Aorta (tissue), 5 donors: ENCODE measurements around the gene IST1. TPM values are rescaled to one million over a fixed set of nuclear protein-coding genes. Genes with fewer than 3 reads are reported as not detected.

Experiments used
- ATAC-seq: fragments of 200-7000 bp; cut with Tn5 transposase; one replicate; pipeline ENCODE4 v1.9.1; 2022; ENCODE audit warnings: moderate library complexity; ENCODE audit not compliant: low FRiP score
- DNase-seq, 2 donors: peaks; one replicate each; pipeline ENCODE4 v3.0.0-alpha.2; 2020
- H3K27ac ChIP-seq, 2 donors: one replicate each; pipeline ENCODE4 v1.5.1; 2013; ENCODE audit warnings: low read length in 2 of 2, mild to moderate bottlenecking in 2 of 2, moderate library complexity in 2 of 2, control low read depth in 1 of 2, inconsistent platforms in 1 of 2, low read depth in 1 of 2
- H3K27me3 ChIP-seq, 2 donors: one replicate each; pipeline ENCODE4 v1.6.1; 2013; ENCODE audit warnings: control low read depth in 1 of 2, low read length in 1 of 2, mild to moderate bottlenecking in 1 of 2, moderate library complexity in 1 of 2; ENCODE audit not compliant: insufficient read depth in 2 of 2, control insufficient read depth in 1 of 2
- H3K36me3 ChIP-seq, 2 donors: one replicate each; pipeline ENCODE4 v1.6.1; 2013; ENCODE audit warnings: control low read depth in 1 of 2, low read length in 1 of 2, mild to moderate bottlenecking in 1 of 2; ENCODE audit not compliant: insufficient read depth in 2 of 2, control insufficient read depth in 1 of 2
- H3K4me1 ChIP-seq, 2 donors: one replicate each; pipeline ENCODE4 v1.6.1; 2013; ENCODE audit warnings: low read length in 2 of 2, control low read depth in 1 of 2, mild to moderate bottlenecking in 1 of 2, moderate library complexity in 1 of 2; ENCODE audit not compliant: insufficient read depth in 2 of 2, control insufficient read depth in 1 of 2
- H3K4me3 ChIP-seq, 2 donors: one replicate each; pipeline ENCODE4 v1.5.1; 2013; ENCODE audit warnings: low read length in 2 of 2, control low read depth in 1 of 2, mild to moderate bottlenecking in 1 of 2
- H3K9me3 ChIP-seq: one replicate; pipeline ENCODE4 v1.6.1; 2013; ENCODE audit warnings: mild to moderate bottlenecking, low read length; ENCODE audit not compliant: control insufficient read depth
- WGBS, 2 donors: extraction: QIAGEN DNeasy Blood & Tissue Kit; methylation state at CpG; one replicate each; pipeline ENCODE4 v1.1.7; 2013; 5-methylcytosine and 5-hydroxymethylcytosine counted together
- intact Hi-C, 2 donors: fragments of 100-400 bp; cut with DNase I; formaldehyde crosslinking; loops; one replicate each; pipeline versions ENCODE4 v1.14.2 to v1.15.0; 2022
- polyA plus RNA-seq, 2 donors: library from polyadenylated mRNA; stranded (reverse); fragments of 200-250 nt; gene quantifications; one replicate each; pipeline ENCODE4 v1.2.3, GENCODE V29; 2013
- total RNA-seq, 2 donors: library from RNA; stranded (reverse); fragmentation: NEBNext Ultra II Directional; extraction: Animal tissue kit (Norgen Biotek cat#: 25700); gene quantifications; one replicate each; pipeline ENCODE4 v1.2.1, GENCODE V29; 2021
- donor health status: healthy with polysubstance abuse.
- donor health status: Bipolar disorder and iron deficiency.
- donor health status: DM: no; HTN: no; CAD: no.
- donor health status: DM: no; HTN: no; CAD: no.
- donor health status: DM: yes; HTN: yes; CAD: no.

Gene IST1
- total and polyA plus RNA-seq, 4 donors = 52.5 to 202 (median 151) TPM

- ATAC-seq = no peak
- peaks cover 0 to 5% of the 10 kb centered on the region in 2 donors for H3K36me3 ChIP-seq
Observed at GRCh38 chr16:71869089-71869488, 26.2 kb upstream of the IST1 start.

GRCh38 chr16:71870818-71871217, 24.5 kb upstream of the IST1 start:
- H3K4me3 ChIP-seq = no peak overlapping the region
- no peak overlapping the region for H3K27ac ChIP-seq
- 93% methylated on average over 2 of the region's 2 CpGs for WGBS, 2 donors
- no peaks in the 10 kb centered on the region for H3K4me1 ChIP-seq
- intact Hi-C loops = no loop called here
- ATAC-seq = no peak
- H3K9me3 ChIP-seq = no peaks in the 10 kb centered on the region
- no peak for DNase-seq
- H3K27me3 ChIP-seq = no peaks in the 10 kb centered on the region
- H3K36me3 ChIP-seq = peaks cover 0 to 4% of the 10 kb centered on the region in 2 donors

More at GRCh38 chr16:71869089-71869488, 26.2 kb upstream of the IST1 start:
- Histone ChIP-seq H3K9me3 (no peaks in the 10 kb centered on the region), H3K27me3 (no peaks in the 10 kb centered on the region), H3K4me3 (no peak overlapping the region), H3K4me1 (no peaks in the 10 kb centered on the region), H3K27ac (no peak overlapping the region)
- 81 to 93% methylated on average over 1 of the region's 1 CpG for WGBS, 2 donors
- intact Hi-C loops = no loop called here
- no peak for DNase-seq

GRCh38 chr16:71873199-71873598, 22.1 kb upstream of the IST1 start:
- 78 to 79% methylated on average over 4 of the region's 4 CpGs for WGBS, 2 donors

GRCh38 chr16:71878911-71879310, 16.4 kb upstream of the IST1 start:
- intact Hi-C loops = no loop called here
- H3K27ac ChIP-seq = no peak overlapping the region
- no peak overlapping the region for H3K4me3 ChIP-seq
- H3K9me3 ChIP-seq = no peaks in the 10 kb centered on the region
- peaks cover 0 to 2% of the 10 kb centered on the region in 2 donors for H3K36me3 ChIP-seq
- no peaks in the 10 kb centered on the region for H3K4me1 ChIP-seq
- 50 to 59% methylated on average over 4 of the region's 4 CpGs for WGBS, 2 donors
- DNase-seq (no peak), ATAC-seq (no peak)
- H3K27me3 ChIP-seq = no peaks in the 10 kb centered on the region

More at GRCh38 chr16:71873199-71873598, 22.1 kb upstream of the IST1 start:
- H3K36me3 ChIP-seq = no peaks in the 10 kb centered on the region
- DNase-seq (no peak), ATAC-seq (no peak)
- H3K27me3 ChIP-seq = no peaks in the 10 kb centered on the region
- H3K4me1 ChIP-seq = no peaks in the 10 kb centered on the region
- H3K4me3 ChIP-seq = no peak overlapping the region
- no peaks in the 10 kb centered on the region for H3K9me3 ChIP-seq
- intact Hi-C loops = no loop called here
- no peak overlapping the region for H3K27ac ChIP-seq

GRCh38 chr16:71880176-71880575, 15.2 kb upstream of the IST1 start:
- ATAC-seq (no peak), DNase-seq (no peak)
- intact Hi-C loops = loop anchor here (5.0 to 10.0 kb wide), 4 partner anchors 47 to 85 kb away; partner anchors contain the start of gene AP1G1 (in 1 of the 2)
- Histone ChIP-seq H3K27me3 (no peaks in the 10 kb centered on the region), H3K36me3 (peaks cover 0 to 2% of the 10 kb centered on the region in 2 donors), H3K27ac (no peak overlapping the region), H3K9me3 (no peaks in the 10 kb centered on the region), H3K4me1 (no peaks in the 10 kb centered on the region), H3K4me3 (no peak overlapping the region)
- 77 to 78% methylated on average over 4 of the region's 4 CpGs for WGBS, 2 donors

GRCh38 chr16:71882505-71883167, 12.7 kb upstream of the IST1 start:
- intact Hi-C loops = loop anchor here (5.0 to 10.0 kb wide), 4 partner anchors 45 to 82 kb away; partner anchors contain the start of gene AP1G1 (in 1 of the 2)
- Histone ChIP-seq H3K4me1 (no peaks in the 10 kb centered on the region), H3K27me3 (no peaks in the 10 kb centered on the region), H3K4me3 (peak overlapping the region; percentile 58 to 86), H3K9me3 (no peaks in the 10 kb centered on the region), H3K27ac (peak overlapping the region; percentile 39 to 46), H3K36me3 (peaks cover 0 to 2% of the 10 kb centered on the region in 2 donors)
- WGBS, 2 donors = 2 to 3% methylated on average over 9 of the region's 9 CpGs
- peak; percentile 82 for ATAC-seq
- DNase-seq = no peak

- 1% methylated on average over 40 to 46 of the region's 46 CpGs for WGBS, 2 donors
- Histone ChIP-seq H3K4me3 (peak overlapping the region; percentile 58 to 86), H3K36me3 (peaks cover 0 to 2% of the 10 kb centered on the region in 2 donors), H3K27ac (peak overlapping the region; percentile 64 to 83), H3K27me3 (no peaks in the 10 kb centered on the region), H3K9me3 (no peaks in the 10 kb centered on the region), H3K4me1 (no peaks in the 10 kb centered on the region)
- DNase-seq = peak; percentile 63 to 85
- ATAC-seq = peak; percentile 63
- intact Hi-C loops = loop anchor here (5.0 to 10.0 kb wide), 4 partner anchors 44 to 81 kb away; partner anchors contain the start of gene AP1G1 (in 1 of the 2)
Observed at GRCh38 chr16:71883168-71883848, 12.0 kb upstream of the IST1 start.

- peak; percentile 93 for ATAC-seq
- H3K4me1 ChIP-seq = no peaks in the 10 kb centered on the region
- DNase-seq = peak; percentile 86 to 92
- intact Hi-C loops = loop anchor here (5.0 to 10.0 kb wide), 4 partner anchors 43 to 81 kb away; partner anchors contain the start of gene AP1G1 (in 1 of the 2)
- H3K36me3 ChIP-seq = peaks cover 0 to 2% of the 10 kb centered on the region in 2 donors
- no peaks in the 10 kb centered on the region for H3K9me3 ChIP-seq
- peak within 1 kb of the TSS; percentile 58 to 86 for H3K4me3 ChIP-seq
- H3K27ac ChIP-seq = peak within 1 kb of the TSS; percentile 83
- H3K27me3 ChIP-seq = no peaks in the 10 kb centered on the region
- WGBS, 2 donors = 0% methylated on average over 57 to 85 of the region's 85 CpGs
Observed at GRCh38 chr16:71883849-71884638, 11.3 kb upstream of the IST1 start, which contains the start of gene ZNF821. TSS of gene ZNF821 (minus strand) at chr16:71884182. CDS start at chr16:71879946, 4,236 bp downstream.
